ENCODE data around the gene MTMR3.

The MTMR3 gene

GRCh38 chr22:29837741-29838598 lies 45.0 kb upstream of the MTMR3 start, which contains the start of gene ASCC2:
Gene ASCC2, minus strand, starts transcription at chr22:29838274. Its CDS starts 5,949 bp downstream, at chr22:29832325.
- H4K20me1 ChIP-seq (ENCODE audit: control insufficient read depth, insufficient read depth, low read depth, low read length) = 0 out of 2 replicates have a peak, but pooled peaks cover 3% of the 10 kb centered on the region
- H3K79me2 ChIP-seq (ENCODE audit: control insufficient read depth, low read length) = peaks cover 35% of the 10 kb centered on the region
- no peak for TF ChIP-seq EZH2phosphoT487 (IDR thresholded peaks at IDR 0.05; ENCODE audit: borderline replicate concordance, low read length)
- no peak for TF ChIP-seq CTCF (IDR thresholded peaks at IDR 0.05; ENCODE audit: low read depth, low read length, poor library complexity, severe bottlenecking)
- no peaks in the 10 kb centered on the region for H3K27me3 ChIP-seq (ENCODE audit: control insufficient read depth, low read length)
- peak within 1 kb of the TSS; percentile 81 for H3K4me2 ChIP-seq (ENCODE audit: low read length)
- peak within 1 kb of the TSS; percentile 1; the same call in 1 of the 2 replicates for H3K27ac ChIP-seq (ENCODE audit: low read depth, low read length)
- H3K36me3 ChIP-seq (ENCODE audit: control insufficient read depth, low read length) = peaks cover 21% of the 10 kb centered on the region
- peaks cover 18% of the 10 kb centered on the region for H3K4me1 ChIP-seq (ENCODE audit: control insufficient read depth, low read length)
- H3F3A ChIP-seq (ENCODE audit: control insufficient read depth, insufficient read depth) = no peaks in the 10 kb centered on the region
- H3K4me3 ChIP-seq (ENCODE audit: low read length) = peak within 1 kb of the TSS; percentile 100
- H3K9me2 ChIP-seq (replicated peaks; ENCODE audit: control insufficient read depth, low read length) = no peaks in the 10 kb centered on the region
- H3K9me3 ChIP-seq (ENCODE audit: control insufficient read depth, insufficient read depth, low read length) = no peaks in the 10 kb centered on the region

- Histone ChIP-seq H4K20me1 (ENCODE audit: control insufficient read depth, insufficient read depth, low read depth, low read length) (0 out of 2 replicates have a peak, but pooled peaks cover 3% of the 10 kb centered on the region), H3K27ac (ENCODE audit: low read depth, low read length) (peak overlapping the region; percentile 1; the same call in 1 of the 2 replicates), H3K9me3 (ENCODE audit: control insufficient read depth, insufficient read depth, low read length) (no peaks in the 10 kb centered on the region), H3K4me3 (ENCODE audit: low read length) (peak overlapping the region; percentile 100), H3K4me1 (ENCODE audit: control insufficient read depth, low read length) (peaks cover 18% of the 10 kb centered on the region), H3K4me2 (ENCODE audit: low read length) (peak overlapping the region; percentile 81), H3K79me2 (ENCODE audit: control insufficient read depth, low read length) (peaks cover 35% of the 10 kb centered on the region), H3K36me3 (ENCODE audit: control insufficient read depth, low read length) (peaks cover 15% of the 10 kb centered on the region), H3F3A (ENCODE audit: control insufficient read depth, insufficient read depth) (no peaks in the 10 kb centered on the region), H3K9me2 (replicated peaks; ENCODE audit: control insufficient read depth, low read length) (no peaks in the 10 kb centered on the region), H3K27me3 (ENCODE audit: control insufficient read depth, low read length) (no peaks in the 10 kb centered on the region)
- TF ChIP-seq EZH2phosphoT487 (IDR thresholded peaks at IDR 0.05; ENCODE audit: borderline replicate concordance, low read length) (no peak), CTCF (IDR thresholded peaks at IDR 0.05; ENCODE audit: low read depth, low read length, poor library complexity, severe bottlenecking) (no peak)
Measured at GRCh38 chr22:29838599-29838956, 44.4 kb upstream of the MTMR3 start.

GRCh38 chr22:29839039-29839438 lies 43.9 kb upstream of the MTMR3 start:
- peak overlapping the region; percentile 100 for H3K4me3 ChIP-seq (ENCODE audit: low read length)
- H3K36me3 ChIP-seq (ENCODE audit: control insufficient read depth, low read length) = peaks cover 11% of the 10 kb centered on the region
- peaks cover 18% of the 10 kb centered on the region for H3K4me1 ChIP-seq (ENCODE audit: control insufficient read depth, low read length)
- H3K27me3 ChIP-seq (ENCODE audit: control insufficient read depth, low read length) = no peaks in the 10 kb centered on the region
- no peaks in the 10 kb centered on the region for H3F3A ChIP-seq (ENCODE audit: control insufficient read depth, insufficient read depth)
- H3K27ac ChIP-seq (ENCODE audit: low read depth, low read length) = no peak overlapping the region
- 0 out of 2 replicates have a peak, but pooled peaks cover 3% of the 10 kb centered on the region for H4K20me1 ChIP-seq (ENCODE audit: control insufficient read depth, insufficient read depth, low read depth, low read length)
- TF ChIP-seq EZH2phosphoT487 (IDR thresholded peaks at IDR 0.05; ENCODE audit: borderline replicate concordance, low read length) (no peak), CTCF (IDR thresholded peaks at IDR 0.05; ENCODE audit: low read depth, low read length, poor library complexity, severe bottlenecking) (no peak)
- H3K79me2 ChIP-seq (ENCODE audit: control insufficient read depth, low read length) = peaks cover 35% of the 10 kb centered on the region
- H3K9me3 ChIP-seq (ENCODE audit: control insufficient read depth, insufficient read depth, low read length) = no peaks in the 10 kb centered on the region
- no peaks in the 10 kb centered on the region for H3K9me2 ChIP-seq (replicated peaks; ENCODE audit: control insufficient read depth, low read length)
- H3K4me2 ChIP-seq (ENCODE audit: low read length) = peak overlapping the region; percentile 81

Measured in DOHH2 (cell line).